Dedifferentiated amniotic fluid mesenchymal stem cell (primary cell): ENCODE results near the gene SLC48A1.
"Not testable (repeated sequence)": the region's sequence is repeated elsewhere in the genome, so short reads cannot be mapped to it uniquely, and the experiment has no call there.

Experiments
- DNase-seq: peaks from one replicate; pipeline ENCODE4 v3.0.0-alpha.2; 2016; ENCODE audit errors: extremely low spot score

The SLC48A1 gene

GRCh38 chr12:47811581-47812484 is 38.8 kb downstream of the SLC48A1 start:
- peak; percentile 67 for DNase-seq

GRCh38 chr12:47812797-47813510 is 39.9 kb downstream of the SLC48A1 start:
- peak; percentile 80 for DNase-seq

GRCh38 chr12:47813511-47814196 is 40.6 kb downstream of the SLC48A1 start:
- no peak for DNase-seq

GRCh38 chr12:47814539-47815170 is 41.6 kb downstream of the SLC48A1 start:
- DNase-seq: no peak

GRCh38 chr12:47815447-47815846 is 42.4 kb downstream of the SLC48A1 start:
- DNase-seq: not testable (repeated sequence)

- no peak for DNase-seq
Observed at GRCh38 chr12:47816403-47817271, 43.6 kb downstream of the SLC48A1 start.

- no peak for DNase-seq
Observed at GRCh38 chr12:47817272-47818006, 44.4 kb downstream of the SLC48A1 start.

GRCh38 chr12:47818007-47818376 is 45.0 kb downstream of the SLC48A1 start:
- DNase-seq: no peak

- DNase-seq: peak; percentile 51
Observed at GRCh38 chr12:47818467-47819137, 45.6 kb downstream of the SLC48A1 start.

GRCh38 chr12:47819138-47819895 is 46.3 kb downstream of the SLC48A1 start:
- no peak for DNase-seq

- DNase-seq: peak; percentile 75
Observed at GRCh38 chr12:47819896-47820630, 47.0 kb downstream of the SLC48A1 start, which contains the start of gene HDAC7. Gene HDAC7 (minus strand): TSS chr12:47819903. CDS start chr12:47819785, 118 bp downstream.

- peak; percentile 98 for DNase-seq
Observed at GRCh38 chr12:47820631-47821345, 47.8 kb downstream of the SLC48A1 start.

GRCh38 chr12:47821346-47821706 is 48.3 kb downstream of the SLC48A1 start:
- no peak for DNase-seq

GRCh38 chr12:47822401-47822800 is 49.4 kb downstream of the SLC48A1 start:
- DNase-seq: no peak

GRCh38 chr12:47822863-47823262 is 49.8 kb downstream of the SLC48A1 start:
- DNase-seq: no peak

GRCh38 chr12:47823422-47824086 is 50.5 kb downstream of the SLC48A1 start:
- no peak for DNase-seq

GRCh38 chr12:47824198-47824597 is 51.2 kb downstream of the SLC48A1 start:
- DNase-seq: no peak
